Measurements from ENCODE around the gene LZTR1.

- TF ChIP-seq CTCF (IDR thresholded peaks at IDR 0.05; ENCODE audit: low read depth, low read length) (no peak), POLR2A (IDR thresholded peaks at IDR 0.05; ENCODE audit: extremely low read depth, insufficient read length) (no peak), MYC (IDR thresholded peaks at IDR 0.05; ENCODE audit: low read depth, low read length) (no peak)
These were observed 15.9 kb upstream of the LZTR1 start for GRCh38 chr22:20965888-20966855.

All from NB4 (cell line).